Jurkat, Clone E6-1 (cell line): ENCODE results near the gene MTOR.
"Not testable (repeated sequence)": the region's sequence is repeated elsewhere in the genome, so short reads cannot be mapped to it uniquely, and the experiment has no call there.

Experiments
- DNase-seq: peaks from one replicate; pipeline ENCODE4 v3.0.0-alpha.2; 2011; ENCODE audit warnings: low read depth, low spot score
- H3K4me3 ChIP-seq: 2 replicates; pipeline ENCODE4 v1.5.1; 2011; ENCODE audit warnings: mild to moderate bottlenecking, low read length, control low read depth, moderate library complexity

Gene MTOR

DNA sequence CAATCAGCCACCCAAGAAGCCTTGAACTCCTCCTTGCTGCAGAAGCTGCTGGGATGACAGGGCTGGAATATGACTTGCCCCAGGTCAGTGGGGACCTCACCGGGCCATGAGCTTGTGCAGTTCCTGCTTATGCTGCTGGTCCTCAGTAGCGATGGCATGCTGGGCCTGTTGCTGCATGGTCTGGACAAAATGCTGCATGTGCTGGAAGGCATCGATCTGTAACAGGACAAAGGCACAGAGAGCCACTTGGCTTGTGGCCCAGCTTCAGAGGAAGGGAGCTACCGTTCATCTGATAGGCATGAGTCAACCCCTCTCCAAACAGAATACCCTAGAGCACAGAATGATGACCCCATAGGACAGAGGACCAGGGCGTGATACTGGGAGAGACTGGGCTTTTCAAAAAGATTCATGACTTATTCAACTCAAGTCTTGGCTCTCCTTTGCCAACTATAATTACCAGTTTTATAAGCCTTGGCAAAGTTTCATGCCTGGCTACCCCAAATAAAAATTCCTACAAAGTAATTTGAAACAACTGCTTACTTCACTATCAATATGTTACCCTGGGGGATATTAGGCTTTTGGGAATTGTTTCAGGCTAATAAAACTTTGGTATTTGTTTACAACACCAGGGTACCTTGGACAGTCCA lies 128.0 kb downstream of the MTOR start:
- DNase-seq = no peak
- no peak overlapping the region for H3K4me3 ChIP-seq

DNA sequence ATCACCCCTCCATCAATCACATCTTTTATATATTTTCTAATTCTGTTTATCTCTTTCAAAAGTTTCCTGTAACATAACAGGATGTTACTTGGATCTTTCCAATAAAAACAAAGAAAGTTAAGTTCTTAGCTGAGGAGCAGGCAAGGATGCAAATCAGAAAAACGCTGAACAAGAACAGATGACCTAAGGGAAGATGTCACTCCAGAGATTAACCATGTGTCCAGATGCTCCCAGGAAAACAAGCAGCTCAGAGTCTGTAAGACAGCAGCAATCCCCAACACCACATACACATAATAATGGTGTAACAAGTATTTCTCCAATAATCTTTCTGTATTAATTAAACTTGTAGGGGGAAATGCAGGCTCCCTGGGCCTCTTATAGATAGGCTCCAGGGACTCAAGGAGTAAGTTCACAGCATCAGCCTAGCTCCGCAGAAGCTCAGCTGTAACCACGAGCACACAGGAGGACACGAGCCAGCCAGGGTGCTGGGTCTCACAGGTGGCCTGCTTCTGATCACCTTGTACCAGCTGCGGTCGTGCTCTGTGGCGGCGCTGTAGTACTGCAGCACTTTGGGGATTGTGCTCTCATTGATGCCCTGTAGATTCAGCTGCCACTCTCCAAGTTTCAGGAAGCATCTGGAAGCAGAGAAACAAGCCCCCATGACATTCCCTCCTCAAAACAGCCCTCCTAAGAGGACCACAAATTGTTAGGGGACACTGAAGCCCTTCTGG lies 129.6 kb downstream of the MTOR start:
- peak; percentile 50 for DNase-seq
- H3K4me3 ChIP-seq = no peak overlapping the region

- no peak overlapping the region for H3K4me3 ChIP-seq
- DNase-seq = no peak
Measured at GRCh38 chr1:11131816-11132215, 130.5 kb downstream of the MTOR start.

DNA sequence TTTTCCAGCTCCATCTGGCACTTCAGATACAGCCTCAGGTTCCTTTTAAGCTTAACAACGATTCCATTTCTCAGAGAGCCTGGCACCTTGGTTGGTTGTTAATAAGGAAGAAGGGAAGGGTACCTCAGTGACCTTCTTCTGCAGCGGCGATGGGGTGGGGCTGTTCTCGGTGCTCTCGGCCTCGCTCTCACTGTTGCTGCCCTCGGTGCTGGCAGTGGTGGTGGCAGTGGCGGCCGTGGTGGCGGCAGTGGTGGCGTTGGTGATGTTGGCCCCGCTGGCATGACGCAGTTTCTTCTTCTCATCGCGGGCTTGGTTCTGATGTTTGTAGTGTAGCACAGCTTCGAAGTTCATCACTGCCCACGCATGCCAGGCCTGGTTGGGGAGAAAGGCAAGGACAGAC lies 131.9 kb downstream of the MTOR start:
- no peak for DNase-seq
- H3K4me3 ChIP-seq = no peak overlapping the region

GRCh38 chr1:11129649-11130390 lies 132.5 kb downstream of the MTOR start:
- no peak for DNase-seq
- no peak overlapping the region for H3K4me3 ChIP-seq

DNA sequence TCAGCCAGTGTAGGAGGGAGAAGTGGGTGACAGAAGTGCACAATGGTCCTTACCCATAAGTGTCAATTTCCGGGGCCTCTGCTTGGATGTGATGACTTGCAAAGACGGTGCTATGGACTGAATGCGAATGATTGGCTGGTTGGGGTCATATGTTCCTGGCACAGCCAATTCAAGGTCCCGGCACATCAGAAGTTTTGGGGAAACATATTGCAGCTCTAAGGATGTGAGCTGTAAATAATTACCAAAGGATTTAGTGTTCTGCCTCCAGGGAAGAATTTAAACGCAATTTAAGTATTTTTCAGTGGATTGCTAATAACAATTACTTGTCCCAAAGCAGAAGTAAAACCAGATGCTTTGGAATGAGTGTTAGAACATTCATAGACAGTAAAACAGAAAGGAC lies 135.8 kb downstream of the MTOR start:
- DNase-seq = no peak
- H3K4me3 ChIP-seq = no peak overlapping the region

- no peak for DNase-seq
Measured at GRCh38 chr1:11125931-11126330, 136.4 kb downstream of the MTOR start.

GRCh38 chr1:11124965-11125364 lies 137.4 kb downstream of the MTOR start:
- H3K4me3 ChIP-seq = no peak overlapping the region
- DNase-seq = no peak

More at GRCh38 chr1:11125931-11126330, 136.4 kb downstream of the MTOR start:
- H3K4me3 ChIP-seq = no peak overlapping the region

- H3K4me3 ChIP-seq = no peak overlapping the region
- no peak for DNase-seq
Measured at GRCh38 chr1:11116318-11116717, 146.0 kb downstream of the MTOR start.

DNA sequence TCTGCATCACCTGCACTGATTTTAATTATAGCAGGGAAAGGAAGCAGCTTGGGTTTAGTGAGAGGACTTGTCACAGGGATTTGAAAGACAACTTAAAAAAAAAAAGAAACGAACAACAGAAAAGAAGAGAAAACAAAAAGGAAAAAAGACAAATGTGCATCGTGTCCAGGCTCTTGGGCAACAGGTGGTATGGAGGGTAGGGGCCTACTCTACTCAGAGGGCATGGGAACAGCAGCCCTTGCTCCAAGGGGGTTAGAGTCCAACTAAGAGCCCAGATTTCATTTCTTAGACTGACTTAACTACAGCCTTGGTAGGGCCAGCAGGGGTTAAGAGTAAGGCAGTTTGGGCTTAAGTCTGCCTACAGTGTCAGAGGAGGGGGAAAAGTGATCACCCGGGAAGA lies 147.4 kb downstream of the MTOR start:
- no peak for DNase-seq
- H3K4me3 ChIP-seq = no peak overlapping the region

- H3K4me3 ChIP-seq = no peak overlapping the region
- no peak for DNase-seq
Measured at GRCh38 chr1:11109047-11109760, 153.1 kb downstream of the MTOR start.

DNA sequence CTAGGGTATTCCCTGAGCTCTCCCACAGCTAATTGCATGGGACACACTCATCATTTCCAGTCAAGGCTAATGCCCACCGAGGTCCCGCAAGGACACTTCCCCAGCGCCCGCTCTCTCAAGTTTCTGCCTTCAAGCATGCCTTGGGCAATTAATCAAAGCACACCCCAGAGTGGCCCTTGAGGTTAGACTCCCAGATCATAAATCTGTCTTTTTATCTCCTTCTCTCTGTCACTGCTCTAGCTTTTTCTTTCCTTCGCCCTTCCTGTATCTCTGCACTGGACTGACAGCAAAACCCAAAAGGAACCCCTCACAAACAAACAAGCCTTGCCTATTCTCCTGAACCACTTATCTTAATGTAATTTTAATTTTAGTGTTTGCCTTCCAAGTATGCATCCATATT lies 154.8 kb downstream of the MTOR start:
- no peak for DNase-seq

DNA sequence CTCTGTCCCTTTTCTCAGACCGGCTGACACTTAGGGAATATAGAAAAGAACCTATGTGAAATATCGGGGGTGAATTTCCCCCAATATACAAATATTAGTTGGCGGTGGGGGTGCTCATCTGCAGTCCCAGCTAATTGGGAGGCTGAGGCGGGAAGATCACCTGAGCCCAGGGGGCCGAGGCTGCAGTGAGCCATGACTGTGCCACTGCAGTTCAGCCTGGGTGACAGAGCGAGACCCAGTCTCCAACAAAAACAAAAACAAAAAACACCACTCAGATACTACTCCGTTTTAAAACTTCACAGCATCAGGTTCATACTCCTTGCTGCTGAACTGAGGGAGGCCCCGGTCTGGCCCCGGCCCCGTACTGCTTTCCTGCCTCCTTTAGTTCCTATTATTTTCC lies 156.8 kb downstream of the MTOR start:
- no peak overlapping the region for H3K4me3 ChIP-seq
- no peak for DNase-seq

More for the DNA sequence above, 154.8 kb downstream of the MTOR start:
- no peak overlapping the region for H3K4me3 ChIP-seq

DNA sequence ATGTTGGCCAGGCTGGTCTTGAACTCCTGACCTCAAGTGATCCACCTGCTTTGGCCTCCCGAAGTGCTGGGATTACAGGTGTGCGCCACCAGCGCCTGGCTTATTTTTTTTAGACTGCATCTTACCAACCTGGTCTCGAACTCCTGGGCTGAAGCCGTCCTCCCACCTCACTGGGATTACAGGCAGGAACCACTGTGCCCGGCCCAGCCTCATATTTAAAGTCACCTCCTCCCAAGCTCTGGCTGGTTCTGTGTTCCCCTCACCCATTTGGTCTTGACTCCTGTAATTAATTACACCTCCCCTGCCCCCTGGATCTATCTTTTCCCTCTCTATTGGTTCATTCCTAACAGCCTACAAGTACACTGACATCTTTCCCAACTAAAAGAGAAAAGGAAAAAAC lies 161.0 kb downstream of the MTOR start:
- H3K4me3 ChIP-seq = no peak overlapping the region

GRCh38 chr1:11100806-11101205 lies 161.5 kb downstream of the MTOR start:
- DNase-seq, H3K4me3 ChIP-seq: not testable (repeated sequence)

More for the DNA sequence above, 161.0 kb downstream of the MTOR start:
- no peak for DNase-seq

DNA sequence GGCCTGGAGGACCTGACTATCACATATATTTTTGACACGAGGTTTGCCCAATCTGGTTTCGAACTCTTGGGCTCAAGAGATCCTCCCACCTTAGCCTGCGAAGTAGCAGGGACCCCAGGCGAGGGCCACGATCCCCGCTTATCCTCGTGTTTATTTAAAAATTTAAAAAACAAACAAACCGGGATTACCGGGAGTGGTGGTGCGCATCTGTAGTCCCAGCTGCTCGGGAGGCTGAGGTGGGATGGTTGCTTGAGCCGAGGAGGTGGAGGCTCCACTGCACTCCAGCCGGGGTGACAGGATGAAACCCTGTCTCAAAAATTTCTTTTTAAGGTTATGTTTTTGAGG lies 162.2 kb downstream of the MTOR start:
- H3K4me3 ChIP-seq = peak overlapping the region; percentile 94
- no peak for DNase-seq

DNA sequence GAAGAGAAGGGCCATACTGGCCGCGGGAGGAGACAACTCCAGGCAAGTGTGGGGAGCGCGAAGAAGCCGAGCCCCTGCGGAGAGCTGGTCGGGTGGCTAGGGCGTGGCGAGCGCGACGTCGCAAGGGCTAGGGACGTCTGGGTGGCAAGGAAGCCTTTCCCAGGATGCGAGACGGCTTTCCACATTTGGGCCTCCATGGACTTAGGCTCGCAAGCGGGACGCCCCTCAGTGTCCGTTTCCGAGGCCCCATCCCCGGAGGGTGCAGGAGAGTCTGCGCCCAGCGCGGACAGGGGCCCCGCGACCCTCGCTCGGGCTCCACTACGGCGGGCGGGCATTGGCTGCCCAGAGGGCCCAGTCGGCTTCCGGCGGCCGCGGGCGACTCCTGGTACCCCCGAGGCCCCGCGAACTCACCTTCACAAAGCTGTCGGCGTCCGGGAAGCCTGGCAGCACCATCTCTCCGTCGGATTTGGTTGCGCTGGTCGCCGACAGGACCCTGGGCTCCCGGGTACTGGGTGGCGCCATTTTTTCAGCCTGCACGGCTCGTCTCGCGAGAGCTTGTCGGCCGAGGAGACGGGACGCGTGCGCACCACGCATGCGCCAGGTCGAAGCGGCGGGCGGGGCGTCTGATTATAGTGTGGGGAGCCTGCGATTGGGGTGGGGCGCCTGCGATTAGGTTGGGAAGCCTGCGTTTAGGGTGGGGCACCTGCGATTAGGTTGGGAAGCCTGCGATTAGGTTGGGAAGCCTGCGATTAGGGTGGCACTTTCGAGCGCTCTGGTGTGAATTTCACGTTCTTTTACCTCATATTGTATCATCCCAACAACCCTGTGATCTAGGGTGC lies 162.8 kb downstream of the MTOR start, which contains the start of gene EXOSC10:
EXOSC10 (minus strand) TSS at position 560 of the 839 bp plus-strand sequence; CDS start at position 522, 38 bp downstream.
- H3K4me3 ChIP-seq = peak within 1 kb of the TSS; percentile 94
- DNase-seq = peak; percentile 82

DNA sequence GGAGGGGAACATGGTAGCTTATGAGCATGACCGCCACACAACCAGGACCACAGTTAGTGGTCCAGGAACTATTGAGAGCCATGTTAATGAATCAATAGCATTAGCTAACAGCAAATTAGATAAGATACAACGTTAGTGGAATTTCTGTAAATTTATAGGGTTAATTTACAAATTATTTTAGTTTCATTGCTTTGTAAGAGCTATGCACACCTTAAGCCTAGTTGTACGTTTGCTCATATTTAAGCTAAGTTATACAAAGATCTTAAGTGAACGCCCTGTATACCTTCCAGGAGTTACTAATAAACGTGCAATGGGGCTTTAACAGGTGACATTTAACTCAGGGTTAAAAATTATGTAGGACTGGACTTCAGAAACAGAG lies 163.4 kb downstream of the MTOR start:
- DNase-seq = no peak
- peak overlapping the region; percentile 94 for H3K4me3 ChIP-seq

GRCh38 chr1:11083784-11084183 lies 178.6 kb downstream of the MTOR start:
- not testable (repeated sequence) for H3K4me3 ChIP-seq, DNase-seq
